ENCODE measurements around the gene NKTR.

Gene NKTR

GRCh38 chr3:42683875-42684598 lies 83.6 kb downstream of the NKTR start:
- no peak for DNase-seq

GRCh38 chr3:42684632-42685362 lies 84.3 kb downstream of the NKTR start:
- no peak for DNase-seq

GRCh38 chr3:42685363-42685881 lies 84.9 kb downstream of the NKTR start, which contains the start of gene KLHL40:
Gene KLHL40 (plus strand): TSS chr3:42685537. CDS start chr3:42685619, 82 bp downstream.
- DNase-seq: no peak

GRCh38 chr3:42685891-42686820 lies 85.7 kb downstream of the NKTR start:
- DNase-seq: no peak

GRCh38 chr3:42686832-42687650 lies 86.6 kb downstream of the NKTR start:
- DNase-seq: no peak

GRCh38 chr3:42688016-42688415 lies 87.5 kb downstream of the NKTR start:
- DNase-seq: no peak

- DNase-seq: no peak
Observed at GRCh38 chr3:42688487-42689420, 88.3 kb downstream of the NKTR start.

- no peak for DNase-seq
Observed at GRCh38 chr3:42689421-42690014, 89.0 kb downstream of the NKTR start.

- DNase-seq: no peak
Observed at GRCh38 chr3:42690191-42690590, 89.7 kb downstream of the NKTR start.

- no peak for DNase-seq
Observed at GRCh38 chr3:42690766-42691680, 90.5 kb downstream of the NKTR start.

GRCh38 chr3:42691816-42692666 lies 91.6 kb downstream of the NKTR start:
- DNase-seq: no peak

- DNase-seq: no peak
Observed at GRCh38 chr3:42692667-42693529, 92.4 kb downstream of the NKTR start.

- DNase-seq: no peak
Observed at GRCh38 chr3:42693530-42693930, 93.0 kb downstream of the NKTR start.

- no peak for DNase-seq
Observed at GRCh38 chr3:42694366-42694765, 93.9 kb downstream of the NKTR start.

GRCh38 chr3:42696356-42697288 lies 96.1 kb downstream of the NKTR start:
- DNase-seq: no peak

Measured in GDM1 (cell line).